ENCODE measurements around the gene KRT75.

DNA sequence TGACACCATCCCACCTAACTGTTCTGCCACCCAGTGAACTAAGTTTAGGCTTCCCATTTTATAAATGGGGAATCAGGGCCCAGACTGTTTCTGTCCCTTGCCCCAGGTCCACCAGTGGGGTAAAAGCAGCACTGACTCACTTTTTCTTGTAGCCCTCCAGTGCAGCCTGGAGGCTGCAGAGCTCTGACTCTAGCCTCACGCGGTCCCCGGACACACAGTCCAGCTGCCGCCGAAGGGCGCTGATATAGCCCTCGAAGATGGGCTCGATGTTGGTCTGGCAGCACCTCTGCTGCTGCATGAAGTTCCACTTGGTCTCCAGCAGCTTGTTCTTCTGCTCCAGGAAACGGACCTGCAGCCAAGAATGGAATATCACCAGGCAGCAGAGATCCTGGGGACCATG is 30.6 kb downstream of the KRT75 start:
- TF ChIP-seq, protein P1, sequence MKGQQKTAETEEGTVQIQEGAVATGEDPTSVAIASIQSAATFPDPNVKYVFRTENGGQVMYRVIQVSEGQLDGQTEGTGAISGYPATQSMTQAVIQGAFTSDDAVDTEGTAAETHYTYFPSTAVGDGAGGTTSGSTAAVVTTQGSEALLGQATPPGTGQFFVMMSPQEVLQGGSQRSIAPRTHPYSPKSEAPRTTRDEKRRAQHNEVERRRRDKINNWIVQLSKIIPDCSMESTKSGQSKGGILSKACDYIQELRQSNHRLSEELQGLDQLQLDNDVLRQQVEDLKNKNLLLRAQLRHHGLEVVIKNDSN (IDR thresholded peaks at IDR 0.05): no peak
- TF ChIP-seq YY1 (IDR thresholded peaks at IDR 0.05; ENCODE audit: low read depth) (no peak), RAD21 (IDR thresholded peaks at IDR 0.05; ENCODE audit: low read depth) (no peak), TEAD4 (IDR thresholded peaks at IDR 0.05) (no peak), FOXM1 (IDR thresholded peaks at IDR 0.05; ENCODE audit: borderline replicate concordance, low read depth) (no peak), NFIC (IDR thresholded peaks at IDR 0.05) (no peak), TAF1 (IDR thresholded peaks at IDR 0.05; ENCODE audit: low read depth) (no peak), CEBPB (IDR thresholded peaks at IDR 0.05) (no peak), EP300 (IDR thresholded peaks at IDR 0.05; ENCODE audit: borderline replicate concordance) (no peak), ZBTB7A (IDR thresholded peaks at IDR 0.05; ENCODE audit: low read depth) (no peak), CREB1 (IDR thresholded peaks at IDR 0.05; ENCODE audit: low read depth) (no peak), TCF12 (IDR thresholded peaks at IDR 0.05; ENCODE audit: low read depth) (no peak)
- TF ChIP-seq, protein P2, sequence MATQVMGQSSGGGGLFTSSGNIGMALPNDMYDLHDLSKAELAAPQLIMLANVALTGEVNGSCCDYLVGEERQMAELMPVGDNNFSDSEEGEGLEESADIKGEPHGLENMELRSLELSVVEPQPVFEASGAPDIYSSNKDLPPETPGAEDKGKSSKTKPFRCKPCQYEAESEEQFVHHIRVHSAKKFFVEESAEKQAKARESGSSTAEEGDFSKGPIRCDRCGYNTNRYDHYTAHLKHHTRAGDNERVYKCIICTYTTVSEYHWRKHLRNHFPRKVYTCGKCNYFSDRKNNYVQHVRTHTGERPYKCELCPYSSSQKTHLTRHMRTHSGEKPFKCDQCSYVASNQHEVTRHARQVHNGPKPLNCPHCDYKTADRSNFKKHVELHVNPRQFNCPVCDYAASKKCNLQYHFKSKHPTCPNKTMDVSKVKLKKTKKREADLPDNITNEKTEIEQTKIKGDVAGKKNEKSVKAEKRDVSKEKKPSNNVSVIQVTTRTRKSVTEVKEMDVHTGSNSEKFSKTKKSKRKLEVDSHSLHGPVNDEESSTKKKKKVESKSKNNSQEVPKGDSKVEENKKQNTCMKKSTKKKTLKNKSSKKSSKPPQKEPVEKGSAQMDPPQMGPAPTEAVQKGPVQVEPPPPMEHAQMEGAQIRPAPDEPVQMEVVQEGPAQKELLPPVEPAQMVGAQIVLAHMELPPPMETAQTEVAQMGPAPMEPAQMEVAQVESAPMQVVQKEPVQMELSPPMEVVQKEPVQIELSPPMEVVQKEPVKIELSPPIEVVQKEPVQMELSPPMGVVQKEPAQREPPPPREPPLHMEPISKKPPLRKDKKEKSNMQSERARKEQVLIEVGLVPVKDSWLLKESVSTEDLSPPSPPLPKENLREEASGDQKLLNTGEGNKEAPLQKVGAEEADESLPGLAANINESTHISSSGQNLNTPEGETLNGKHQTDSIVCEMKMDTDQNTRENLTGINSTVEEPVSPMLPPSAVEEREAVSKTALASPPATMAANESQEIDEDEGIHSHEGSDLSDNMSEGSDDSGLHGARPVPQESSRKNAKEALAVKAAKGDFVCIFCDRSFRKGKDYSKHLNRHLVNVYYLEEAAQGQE (IDR thresholded peaks at IDR 0.05; ENCODE audit: low read depth): no peak

All from Ishikawa (cell line).